Neural progenitor cell (in vitro differentiated cells): ENCODE data around the gene STIM1. TPM values are rescaled to one million over a fixed set of nuclear protein-coding genes. Genes with fewer than 3 reads are reported as not detected.

Source experiments
- DNase-seq: peaks from one replicate; pipeline ENCODE4 v3.0.0-alpha.2; 2016; ENCODE audit warnings: low spot score
- H2AFZ ChIP-seq: fragments of 200-600 bp; sonication (generic); replicated peaks from 2 replicates; pipeline ENCODE4 v1.6.1; 2016; ENCODE audit warnings: antibody characterized with exemption
- H3F3A ChIP-seq: fragments of 200-600 bp; sonication (generic); 2 replicates; pipeline ENCODE4 v1.6.1; 2016; ENCODE audit warnings: antibody characterized with exemption, low read depth
- H3K27ac ChIP-seq: fragments of 200-600 bp; sonication (generic); 2 replicates; pipeline ENCODE4 v1.5.1; 2016; ENCODE audit warnings: mild to moderate bottlenecking
- H3K27me3 ChIP-seq: fragments of 200-600 bp; sonication (generic); 2 replicates; pipeline ENCODE4 v1.6.1; 2016; ENCODE audit warnings: mild to moderate bottlenecking, moderate library complexity
- H3K36me3 ChIP-seq: fragments of 200-600 bp; sonication (generic); 2 replicates; pipeline ENCODE4 v1.5.1; 2016
- H3K4me1 ChIP-seq: fragments of 200-600 bp; sonication (generic); 2 replicates; pipeline ENCODE4 v1.6.1; 2016; ENCODE audit warnings: mixed run types
- H3K4me2 ChIP-seq: fragments of 200-600 bp; sonication (generic); 2 replicates; pipeline ENCODE4 v1.6.1; 2016
- H3K4me3 ChIP-seq: fragments of 200-600 bp; sonication (generic); 2 replicates; pipeline ENCODE4 v1.5.1; 2016
- H3K79me2 ChIP-seq: fragments of 200-600 bp; sonication (generic); 2 replicates; pipeline ENCODE4 v1.6.1; 2016; ENCODE audit warnings: low read depth
- H3K9ac ChIP-seq: fragments of 200-600 bp; sonication (generic); 2 replicates; pipeline ENCODE4 v1.6.1; 2016
- H3K9me3 ChIP-seq: fragments of 200-600 bp; sonication (generic); 2 replicates; pipeline ENCODE4 v1.5.1; 2016; ENCODE audit warnings: low read depth
- H4K20me1 ChIP-seq: fragments of 200-600 bp; sonication (generic); 2 replicates; pipeline ENCODE4 v1.6.1; 2016; ENCODE audit warnings: low read depth
- H3K27ac Mint-ChIP-seq: 3 replicates; pipeline ENCODE4 v1.8.0; 2021; ENCODE audit warnings: mixed read lengths
- H3K27me3 Mint-ChIP-seq: 2 replicates; pipeline ENCODE4 v1.8.0; 2022; ENCODE audit warnings: low read depth, mild to moderate bottlenecking, inconsistent platforms, moderate library complexity, mixed read lengths; ENCODE audit not compliant: insufficient read depth
- H3K36me3 Mint-ChIP-seq: 3 replicates; pipeline ENCODE4 v1.8.0; 2021; ENCODE audit warnings: mixed read lengths
- H3K4me1 Mint-ChIP-seq: 3 replicates; pipeline ENCODE4 v1.8.0; 2021; ENCODE audit warnings: mixed read lengths
- H3K4me3 Mint-ChIP-seq: 3 replicates; pipeline ENCODE4 v1.8.0; 2021; ENCODE audit warnings: mild to moderate bottlenecking, moderate library complexity, mixed read lengths
- H3K9me3 Mint-ChIP-seq: 3 replicates; pipeline ENCODE4 v1.8.0; 2020; ENCODE audit warnings: mixed read lengths
- EZH2 ChIP-seq: fragments of 200-600 bp; sonication (generic); IDR thresholded peaks from 2 replicates; pipeline ENCODE4 v1.6.1; 2017; ENCODE audit warnings: antibody characterized with exemption, mild to moderate bottlenecking, moderate library complexity
- EZH2phosphoT487 ChIP-seq: fragments of 200-600 bp; sonication (generic); IDR thresholded peaks from 2 replicates; pipeline ENCODE4 v1.6.1; 2017; ENCODE audit warnings: antibody characterized with exemption
- total RNA-seq: library from RNA; depleted of rRNA; stranded (reverse); fragments of >200 nt; gene quantifications from 2 replicates; pipeline ENCODE4 v1.2.3, GENCODE V29; 2015; ENCODE audit warnings: low replicate concordance
- TF ChIP-seq, protein P1 (sequence below): fragments of 200-600 bp; sonication (generic); IDR thresholded peaks from 2 replicates; pipeline ENCODE4 v1.5.1; 2017; ENCODE audit warnings: antibody characterized with exemption, mild to moderate bottlenecking

Gene STIM1
- total RNA-seq, 1 donor from 2014 or later: 18.9 TPM

- Mint-ChIP-seq H3K27ac (peak overlapping the region; percentile 84), H3K27me3 (no peaks in the 10 kb centered on the region), H3K4me1 (peaks cover 31% of the 10 kb centered on the region), H3K36me3 (no peaks in the 10 kb centered on the region), H3K9me3 (peaks cover 3% of the 10 kb centered on the region), H3K4me3 (peak overlapping the region; percentile 30)
- peaks cover 13% of the 10 kb centered on the region for H3K4me1 ChIP-seq
- no peak overlapping the region for H3K4me2 ChIP-seq
- no peaks in the 10 kb centered on the region for H3K79me2 ChIP-seq
- no peak overlapping the region for H3K4me3 ChIP-seq
- no peaks in the 10 kb centered on the region for H3K9me3 ChIP-seq
- TF ChIP-seq EZH2phosphoT487: no peak
- no peak for TF ChIP-seq EZH2
- TF ChIP-seq, protein P1, sequence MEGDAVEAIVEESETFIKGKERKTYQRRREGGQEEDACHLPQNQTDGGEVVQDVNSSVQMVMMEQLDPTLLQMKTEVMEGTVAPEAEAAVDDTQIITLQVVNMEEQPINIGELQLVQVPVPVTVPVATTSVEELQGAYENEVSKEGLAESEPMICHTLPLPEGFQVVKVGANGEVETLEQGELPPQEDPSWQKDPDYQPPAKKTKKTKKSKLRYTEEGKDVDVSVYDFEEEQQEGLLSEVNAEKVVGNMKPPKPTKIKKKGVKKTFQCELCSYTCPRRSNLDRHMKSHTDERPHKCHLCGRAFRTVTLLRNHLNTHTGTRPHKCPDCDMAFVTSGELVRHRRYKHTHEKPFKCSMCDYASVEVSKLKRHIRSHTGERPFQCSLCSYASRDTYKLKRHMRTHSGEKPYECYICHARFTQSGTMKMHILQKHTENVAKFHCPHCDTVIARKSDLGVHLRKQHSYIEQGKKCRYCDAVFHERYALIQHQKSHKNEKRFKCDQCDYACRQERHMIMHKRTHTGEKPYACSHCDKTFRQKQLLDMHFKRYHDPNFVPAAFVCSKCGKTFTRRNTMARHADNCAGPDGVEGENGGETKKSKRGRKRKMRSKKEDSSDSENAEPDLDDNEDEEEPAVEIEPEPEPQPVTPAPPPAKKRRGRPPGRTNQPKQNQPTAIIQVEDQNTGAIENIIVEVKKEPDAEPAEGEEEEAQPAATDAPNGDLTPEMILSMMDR: no peak
- no peak overlapping the region for H3K27ac ChIP-seq
- H3K9ac ChIP-seq: no peak overlapping the region
- H3F3A ChIP-seq: no peaks in the 10 kb centered on the region
- no peak overlapping the region for H2AFZ ChIP-seq
- H4K20me1 ChIP-seq: no peaks in the 10 kb centered on the region
- no peak for DNase-seq
- no peaks in the 10 kb centered on the region for H3K27me3 ChIP-seq
- no peaks in the 10 kb centered on the region for H3K36me3 ChIP-seq
These were observed 10.1 kb downstream of the STIM1 start for GRCh38 chr11:3865388-3866193.

GRCh38 chr11:3866206-3866605 is 10.7 kb downstream of the STIM1 start:
- TF ChIP-seq EZH2phosphoT487 (no peak), EZH2 (no peak)
- TF ChIP-seq, protein P1: no peak
- Mint-ChIP-seq H3K36me3 (no peaks in the 10 kb centered on the region), H3K27ac (no peak overlapping the region), H3K4me3 (no peak overlapping the region), H3K4me1 (peaks cover 27% of the 10 kb centered on the region), H3K27me3 (no peaks in the 10 kb centered on the region), H3K9me3 (no peaks in the 10 kb centered on the region)
- no peaks in the 10 kb centered on the region for H3K36me3 ChIP-seq
- no peaks in the 10 kb centered on the region for H4K20me1 ChIP-seq
- no peak overlapping the region for H3K9ac ChIP-seq
- no peaks in the 10 kb centered on the region for H3K79me2 ChIP-seq
- H3K4me3 ChIP-seq: no peak overlapping the region
- DNase-seq: no peak
- no peak overlapping the region for H2AFZ ChIP-seq
- no peaks in the 10 kb centered on the region for H3K9me3 ChIP-seq
- peaks cover 13% of the 10 kb centered on the region for H3K4me1 ChIP-seq
- no peaks in the 10 kb centered on the region for H3F3A ChIP-seq
- no peaks in the 10 kb centered on the region for H3K27me3 ChIP-seq
- no peak overlapping the region for H3K4me2 ChIP-seq
- no peak overlapping the region for H3K27ac ChIP-seq

- Histone ChIP-seq H4K20me1 (no peaks in the 10 kb centered on the region), H3F3A (no peaks in the 10 kb centered on the region), H3K9ac (no peak overlapping the region), H3K9me3 (no peaks in the 10 kb centered on the region), H3K79me2 (no peaks in the 10 kb centered on the region), H3K4me1 (peaks cover 9% of the 10 kb centered on the region), H3K36me3 (no peaks in the 10 kb centered on the region), H3K27me3 (no peaks in the 10 kb centered on the region), H3K4me2 (no peak overlapping the region), H3K4me3 (no peak overlapping the region), H3K27ac (no peak overlapping the region), H2AFZ (no peak overlapping the region)
- Mint-ChIP-seq H3K4me3 (no peak overlapping the region), H3K4me1 (peaks cover 21% of the 10 kb centered on the region), H3K27me3 (no peaks in the 10 kb centered on the region), H3K27ac (peak overlapping the region; percentile 21), H3K9me3 (no peaks in the 10 kb centered on the region), H3K36me3 (no peaks in the 10 kb centered on the region)
- TF ChIP-seq, protein P1: no peak
- TF ChIP-seq EZH2 (no peak), EZH2phosphoT487 (no peak)
- DNase-seq: no peak
These were observed 11.4 kb downstream of the STIM1 start for GRCh38 chr11:3866836-3867208.
